ENCODE results near the gene NMNAT1.
"Not testable (repeated sequence)": the region's sequence is repeated elsewhere in the genome, so short reads cannot be mapped to it uniquely, and the experiment has no call there.

NMNAT1 gene

GRCh38 chr1:10020086-10020485, 76.8 kb downstream of the NMNAT1 start:
- no peak for DNase-seq (ENCODE audit: low spot score)

GRCh38 chr1:10020678-10021077, 77.4 kb downstream of the NMNAT1 start:
- not testable (repeated sequence) for DNase-seq (ENCODE audit: low spot score)

- not testable (repeated sequence) for DNase-seq (ENCODE audit: low spot score)
Observed at GRCh38 chr1:10021992-10022391, 78.7 kb downstream of the NMNAT1 start.

- DNase-seq (ENCODE audit: low spot score) = no peak
Observed at GRCh38 chr1:10022656-10023055, 79.4 kb downstream of the NMNAT1 start.

GRCh38 chr1:10025354-10025753, 82.1 kb downstream of the NMNAT1 start:
- DNase-seq (ENCODE audit: low spot score) = no peak

- no peak for DNase-seq (ENCODE audit: low spot score)
Observed at GRCh38 chr1:10027027-10027426, 83.8 kb downstream of the NMNAT1 start.

GRCh38 chr1:10028956-10029500, 85.8 kb downstream of the NMNAT1 start:
- not testable (repeated sequence) for DNase-seq (ENCODE audit: low spot score)

- DNase-seq (ENCODE audit: low spot score) = peak; percentile 83
Observed at GRCh38 chr1:10031461-10031860, 88.2 kb downstream of the NMNAT1 start.

GRCh38 chr1:10032590-10033358, 89.5 kb downstream of the NMNAT1 start, which contains the start of gene UBE4B:
Gene UBE4B (plus strand): TSS chr1:10032958. CDS start chr1:10033671, 713 bp downstream.
- DNase-seq (ENCODE audit: low spot score) = peak; percentile 99

GRCh38 chr1:10033359-10033845, 90.1 kb downstream of the NMNAT1 start:
- DNase-seq (ENCODE audit: low spot score) = peak; percentile 65

Data from kidney tubule cell (primary cell).